Eye (tissue), 1 donor: ENCODE data around the gene GTF2H4.

Experiments used
- DNase-seq: peaks from one replicate; pipeline ENCODE4 v3.0.0-alpha.2; 2015

Gene GTF2H4

DNA sequence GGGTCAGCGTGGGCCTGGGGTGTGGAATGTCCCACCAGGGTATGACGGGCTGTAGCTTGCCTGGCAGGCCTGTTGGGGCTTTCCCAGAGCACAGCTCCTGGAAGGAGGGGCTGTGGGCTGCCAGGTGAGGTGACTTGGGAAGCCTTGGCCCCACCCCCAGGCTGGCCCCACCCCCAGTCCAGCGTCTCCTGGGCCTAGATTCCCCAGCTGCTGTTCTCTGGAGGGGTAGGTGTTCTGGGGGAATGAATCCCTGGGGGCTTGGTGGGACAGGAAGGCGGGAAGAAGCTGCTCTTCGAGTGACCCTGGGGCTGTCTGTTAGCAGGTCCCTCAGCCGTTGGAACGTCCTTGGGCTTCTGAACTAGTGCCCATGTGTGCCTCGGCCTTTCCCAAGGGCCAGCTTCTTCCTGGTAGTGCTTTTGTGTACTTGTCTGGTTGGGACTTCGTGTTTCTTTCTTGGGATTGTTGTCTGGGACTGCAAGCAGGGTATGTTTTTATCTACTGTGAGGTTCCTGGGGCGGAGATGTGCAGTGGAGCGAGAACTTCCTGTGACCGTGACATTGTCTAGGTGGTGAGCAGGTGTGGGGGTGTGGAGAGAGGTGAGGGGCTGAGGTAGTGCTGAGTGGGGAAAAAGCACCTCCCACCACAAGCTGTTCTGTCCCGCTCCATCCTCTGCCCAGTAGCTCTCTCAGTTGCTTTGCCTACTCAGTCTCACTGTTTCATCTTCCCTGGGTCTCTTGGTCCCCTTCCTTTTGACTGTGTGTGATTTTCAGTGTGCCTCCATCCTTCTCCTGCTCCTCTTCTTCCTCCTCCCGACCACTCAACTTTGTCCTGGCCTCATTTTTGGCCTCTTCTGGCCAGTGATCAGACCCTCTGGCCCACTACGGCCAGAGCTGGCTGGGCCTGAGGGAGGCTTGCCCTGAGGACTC lies 25.0 kb upstream of the GTF2H4 start:
- peak; percentile 79 for DNase-seq

DNA sequence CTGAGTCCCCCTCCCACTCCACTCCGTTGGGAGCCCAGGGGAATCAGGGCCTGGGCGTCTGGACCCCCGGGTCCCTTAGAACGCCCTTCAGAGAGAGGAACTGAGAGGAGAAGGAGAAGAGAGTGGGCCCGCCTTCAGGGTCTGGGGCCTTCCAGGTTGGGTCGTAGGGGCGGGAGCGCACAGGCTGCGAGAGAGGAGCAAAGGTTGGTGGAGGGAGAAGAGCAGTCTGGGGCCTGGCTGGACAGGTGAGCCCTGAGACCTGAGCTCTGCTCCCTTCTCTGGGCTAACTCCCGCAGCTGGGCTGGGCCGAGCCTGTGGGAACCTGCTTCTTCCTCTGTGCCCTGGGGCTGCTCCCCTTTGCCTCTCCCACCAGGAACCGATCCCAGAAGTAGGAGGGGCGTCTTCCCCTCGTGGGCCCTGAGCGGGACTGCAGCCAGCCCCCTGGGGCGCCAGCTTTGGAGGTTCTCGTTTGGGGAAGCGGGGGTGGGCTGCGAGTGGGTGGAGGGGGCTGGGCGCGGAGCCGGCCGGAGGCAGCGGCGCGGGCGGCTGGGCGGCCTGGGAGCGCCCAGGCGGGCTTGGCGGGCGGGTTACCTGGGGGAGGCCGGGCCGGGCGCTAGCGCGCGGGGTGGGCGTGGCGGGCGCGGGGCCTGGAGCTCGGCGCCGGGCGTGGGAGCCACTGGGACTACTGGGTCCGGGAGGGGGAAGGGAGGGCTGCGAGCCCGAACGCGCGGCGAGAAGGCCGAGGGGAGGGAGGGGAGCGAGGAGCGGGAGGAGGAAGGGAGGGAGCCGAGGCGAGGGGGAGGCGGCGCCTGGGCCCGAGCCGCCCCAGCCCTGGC lies 24.1 kb upstream of the GTF2H4 start, which contains the start of gene DDR1:
Gene DDR1 (plus strand): TSS at position 835 of the 836 bp plus-strand sequence. CDS start 4,211 bp downstream, outside the sequence.
- peak; percentile 90 for DNase-seq

DNA sequence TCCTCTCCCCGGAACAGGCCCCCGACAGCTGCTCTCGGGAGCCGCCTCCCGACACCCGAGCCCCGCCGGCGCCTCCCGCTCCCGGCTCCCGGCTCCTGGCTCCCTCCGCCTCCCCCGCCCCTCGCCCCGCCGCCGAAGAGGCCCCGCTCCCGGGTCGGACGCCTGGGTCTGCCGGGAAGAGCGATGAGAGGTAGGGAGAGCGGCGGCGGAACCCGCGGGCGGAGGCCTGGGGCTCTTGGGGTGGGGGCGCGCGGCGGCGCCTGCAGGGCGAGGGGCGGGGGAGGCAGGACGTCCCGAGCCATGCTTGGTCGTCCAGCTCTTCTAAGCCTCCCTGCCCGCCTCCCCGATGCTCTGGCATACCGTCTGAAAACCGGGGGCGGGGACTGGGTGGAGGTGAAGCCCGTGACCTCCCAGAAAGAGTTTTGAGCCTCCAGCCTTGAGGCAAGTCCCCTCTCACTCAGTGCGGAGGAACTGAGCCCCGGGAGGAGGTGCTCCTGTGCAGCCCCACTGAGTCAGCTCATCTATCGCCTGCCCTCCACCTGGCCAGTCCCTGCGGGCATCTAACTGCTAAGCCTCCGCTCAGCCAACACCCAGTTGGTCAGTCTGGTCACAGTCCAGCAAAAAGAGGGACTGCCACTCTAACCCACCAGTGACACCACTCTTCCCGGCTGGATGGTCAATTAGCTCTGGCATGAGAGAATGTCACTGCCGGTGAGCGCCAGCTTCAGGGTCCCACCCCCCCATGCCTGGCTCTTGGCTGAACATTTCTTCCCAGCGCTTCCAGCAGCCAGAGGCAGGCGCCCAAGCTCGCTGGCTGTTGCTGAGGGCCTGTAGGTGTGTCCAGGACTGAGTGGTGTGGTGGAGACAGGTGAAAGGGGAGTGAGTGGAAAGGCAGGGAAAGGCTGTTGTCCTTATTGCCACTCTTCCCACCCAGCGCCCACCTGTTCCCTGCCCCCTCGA lies 23.2 kb upstream of the GTF2H4 start:
- DNase-seq: peak; percentile 79

DNA sequence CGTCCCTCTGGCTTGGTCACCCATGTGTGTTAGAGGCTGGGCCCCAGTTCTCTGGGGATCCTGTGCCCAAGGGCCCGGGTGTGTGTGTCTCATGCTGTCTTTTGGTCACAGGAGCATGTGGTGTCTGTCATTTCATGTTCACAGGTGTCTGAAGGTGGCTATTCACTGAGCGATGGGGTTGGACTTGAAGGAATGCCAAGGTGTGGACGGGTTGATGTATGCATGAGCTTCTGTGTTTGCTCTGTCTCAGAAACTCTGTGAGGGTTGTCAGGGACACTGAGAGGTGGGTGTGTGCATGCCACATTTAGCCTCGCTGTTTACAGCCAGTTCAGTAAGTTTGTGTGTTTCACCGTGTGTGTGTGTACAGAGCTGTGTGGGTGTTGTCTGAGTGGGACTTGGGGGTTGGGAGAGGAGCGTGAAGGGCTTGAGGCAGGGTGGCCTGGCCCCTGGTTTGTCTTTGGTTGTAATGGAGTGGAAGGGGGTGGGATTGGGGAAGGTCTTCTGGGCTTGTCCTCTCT lies 22.5 kb upstream of the GTF2H4 start:
- DNase-seq: peak; percentile 59

DNA sequence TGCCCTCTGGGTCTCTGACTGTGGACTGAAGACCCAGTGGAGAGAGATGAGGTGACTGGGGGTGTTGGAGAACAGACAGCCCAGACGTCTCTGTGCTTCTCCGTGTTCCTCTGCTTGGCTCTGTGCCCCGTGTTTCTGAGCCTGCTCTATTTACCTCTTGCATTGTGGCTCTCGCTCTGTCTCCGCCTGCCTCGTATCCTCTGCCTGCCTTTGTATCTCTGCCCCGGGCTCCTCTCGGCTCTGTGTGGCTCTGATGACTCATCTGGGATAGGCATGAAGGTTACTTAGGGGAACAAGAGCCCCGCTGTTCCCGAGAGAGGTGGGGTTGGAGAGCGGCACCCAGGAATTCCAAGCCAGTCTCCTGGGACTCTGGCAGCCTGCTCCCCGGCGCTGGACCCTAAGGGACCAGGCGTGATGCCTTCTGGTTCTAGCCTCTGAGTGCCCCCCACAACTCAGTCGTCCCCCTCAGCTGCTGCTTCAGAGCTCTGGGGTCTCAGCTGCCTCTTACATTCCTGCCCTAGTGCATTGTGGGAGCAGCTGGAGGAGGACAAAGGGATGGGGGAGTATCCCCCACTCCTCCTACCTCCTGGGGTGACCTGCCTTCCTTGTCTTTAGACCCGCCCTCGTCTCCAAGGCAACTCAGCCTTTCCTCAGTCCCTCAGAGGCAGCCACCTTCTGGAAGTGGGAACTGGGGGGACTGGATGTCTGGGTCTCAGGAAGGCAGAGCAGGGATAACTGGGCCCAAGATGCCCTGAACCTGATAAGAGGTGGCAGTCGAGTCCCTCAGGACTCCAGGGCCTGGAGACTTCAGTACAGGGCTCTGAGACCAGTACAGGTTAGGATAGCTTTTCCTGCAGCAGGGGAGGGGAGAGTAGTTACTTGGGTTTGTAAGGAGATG lies 21.8 kb upstream of the GTF2H4 start:
- DNase-seq: peak; percentile 97

DNA sequence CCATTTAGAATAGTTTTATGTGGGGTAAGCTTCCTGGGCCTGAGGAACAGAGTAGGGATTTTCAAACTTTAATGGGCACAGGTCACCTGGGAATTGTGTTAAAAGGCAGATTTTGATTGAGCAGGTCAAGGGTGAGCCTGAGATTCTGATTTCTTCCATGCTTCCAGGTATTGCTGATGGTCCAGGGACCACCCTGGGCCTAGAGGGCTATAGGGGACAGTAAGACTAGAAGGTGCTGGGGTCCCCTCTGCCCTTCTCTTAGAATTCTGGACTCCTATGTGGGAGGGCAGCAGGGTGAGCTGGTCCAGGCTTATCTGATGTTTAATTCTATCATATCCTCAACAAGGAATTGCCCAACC lies 21.1 kb upstream of the GTF2H4 start:
- DNase-seq: no peak

DNA sequence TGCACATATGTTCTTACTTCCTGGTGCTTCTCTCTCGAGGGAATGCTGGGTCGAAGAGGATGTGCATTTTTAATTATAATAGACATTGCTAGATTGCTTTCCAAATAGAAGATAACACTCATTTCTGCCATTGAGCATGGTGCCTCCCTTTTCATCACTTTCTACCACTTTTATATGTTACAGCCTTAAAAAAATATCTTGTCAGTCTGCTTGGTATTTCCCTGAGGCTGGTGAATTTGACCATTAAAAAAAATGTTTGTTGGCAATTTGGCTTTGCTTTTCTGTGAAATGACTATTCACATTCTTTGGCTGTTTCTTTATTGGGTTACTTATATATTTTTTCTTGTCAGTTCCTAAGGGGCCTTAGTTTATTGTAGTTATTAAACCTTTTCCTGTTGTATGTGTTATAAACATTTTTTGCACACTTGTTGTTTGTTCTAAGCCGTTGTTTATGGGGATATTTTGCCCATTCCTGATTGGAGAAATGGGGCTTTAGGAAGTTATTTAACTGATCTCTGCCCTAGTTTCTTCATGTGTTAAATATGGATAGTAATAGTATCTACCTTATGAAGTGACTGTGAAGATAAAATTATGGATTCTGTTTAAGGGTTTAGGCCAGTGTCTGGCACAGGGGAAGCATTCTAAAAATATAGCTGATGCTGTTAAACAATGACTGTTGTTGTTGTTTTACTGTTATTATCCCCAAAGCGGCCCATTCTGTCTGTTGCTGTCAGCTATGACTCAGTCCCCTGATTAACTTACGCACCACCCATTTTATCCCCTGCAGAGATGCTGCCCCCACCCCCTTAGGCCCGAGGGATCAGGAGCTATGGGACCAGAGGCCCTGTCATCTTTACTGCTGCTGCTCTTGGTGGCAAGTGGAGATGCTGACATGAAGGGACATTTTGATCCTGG lies 19.8 kb upstream of the GTF2H4 start:
- DNase-seq: no peak

DNA sequence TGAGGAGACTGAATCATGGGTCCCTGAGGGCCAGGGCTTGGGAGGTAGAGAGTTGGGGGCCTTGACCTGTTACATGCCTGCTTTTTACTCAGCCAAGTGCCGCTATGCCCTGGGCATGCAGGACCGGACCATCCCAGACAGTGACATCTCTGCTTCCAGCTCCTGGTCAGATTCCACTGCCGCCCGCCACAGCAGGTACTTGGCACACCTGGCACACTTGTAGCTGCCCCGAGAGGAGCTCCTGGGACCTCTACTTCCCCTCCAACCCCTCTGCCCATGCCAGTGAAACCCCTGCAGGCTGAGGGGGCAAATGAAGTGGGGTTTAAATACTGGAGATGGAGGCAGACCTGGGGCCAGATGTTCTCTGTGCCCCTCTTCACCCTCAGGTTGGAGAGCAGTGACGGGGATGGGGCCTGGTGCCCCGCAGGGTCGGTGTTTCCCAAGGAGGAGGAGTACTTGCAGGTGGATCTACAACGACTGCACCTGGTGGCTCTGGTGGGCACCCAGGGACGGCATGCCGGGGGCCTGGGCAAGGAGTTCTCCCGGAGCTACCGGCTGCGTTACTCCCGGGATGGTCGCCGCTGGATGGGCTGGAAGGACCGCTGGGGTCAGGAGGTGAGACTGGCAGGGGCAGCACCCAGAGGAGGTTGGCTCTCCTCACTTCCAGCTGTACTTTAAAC lies 19.1 kb upstream of the GTF2H4 start:
- no peak for DNase-seq

DNA sequence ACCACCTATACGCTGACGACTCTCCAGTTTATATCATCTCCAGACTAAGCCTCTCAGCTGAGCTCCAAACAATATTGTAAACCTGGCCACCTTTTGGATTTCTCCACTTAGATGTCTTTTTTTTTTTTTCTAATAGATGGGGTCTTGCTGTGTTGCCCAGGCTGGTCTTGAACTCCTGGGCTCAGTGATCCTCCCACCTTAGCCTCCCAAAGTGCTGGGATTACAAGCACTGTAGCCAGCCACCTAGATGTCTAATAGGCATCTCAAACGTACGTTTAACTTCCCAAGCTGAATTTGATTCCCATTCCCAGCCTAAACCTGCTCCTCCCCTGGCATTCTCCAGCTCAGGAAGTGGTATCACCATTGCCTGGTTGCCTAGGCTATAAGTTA lies 18.5 kb upstream of the GTF2H4 start:
- no peak for DNase-seq

DNA sequence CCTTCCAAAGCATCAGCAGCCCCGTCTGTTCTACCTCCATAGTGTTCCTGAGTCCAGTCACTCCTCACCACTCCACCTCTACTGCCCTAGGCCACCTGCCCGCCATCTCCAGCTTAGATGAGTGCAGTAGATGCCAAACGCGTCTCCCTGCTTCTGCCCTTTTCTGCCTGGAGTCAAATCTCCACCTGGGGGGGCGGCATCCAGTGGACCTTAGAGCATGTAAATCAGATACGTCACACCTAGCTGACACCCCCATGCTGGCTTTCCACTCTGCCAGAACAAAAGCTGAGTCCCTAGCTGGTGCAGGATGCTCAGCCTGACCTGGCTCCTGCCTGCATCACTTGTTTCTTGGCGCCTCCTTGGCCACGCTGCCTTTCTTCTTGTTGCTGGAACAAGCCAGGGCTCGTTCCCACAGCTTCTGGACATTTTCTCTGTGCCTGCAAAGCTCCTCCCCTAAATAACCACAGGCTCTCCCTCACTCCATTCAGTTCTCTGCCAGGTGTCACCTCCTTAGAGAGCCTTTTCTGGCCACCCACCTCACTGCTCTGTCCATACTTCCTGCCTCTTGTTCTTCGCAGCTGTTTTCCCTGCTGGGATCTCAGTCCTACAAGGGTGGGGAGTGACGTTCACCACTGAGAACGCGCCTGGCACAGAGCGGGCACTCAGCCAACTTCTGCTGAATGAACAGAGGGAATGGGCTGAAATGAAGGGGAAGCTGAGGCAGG lies 17.9 kb upstream of the GTF2H4 start:
- no peak for DNase-seq

DNA sequence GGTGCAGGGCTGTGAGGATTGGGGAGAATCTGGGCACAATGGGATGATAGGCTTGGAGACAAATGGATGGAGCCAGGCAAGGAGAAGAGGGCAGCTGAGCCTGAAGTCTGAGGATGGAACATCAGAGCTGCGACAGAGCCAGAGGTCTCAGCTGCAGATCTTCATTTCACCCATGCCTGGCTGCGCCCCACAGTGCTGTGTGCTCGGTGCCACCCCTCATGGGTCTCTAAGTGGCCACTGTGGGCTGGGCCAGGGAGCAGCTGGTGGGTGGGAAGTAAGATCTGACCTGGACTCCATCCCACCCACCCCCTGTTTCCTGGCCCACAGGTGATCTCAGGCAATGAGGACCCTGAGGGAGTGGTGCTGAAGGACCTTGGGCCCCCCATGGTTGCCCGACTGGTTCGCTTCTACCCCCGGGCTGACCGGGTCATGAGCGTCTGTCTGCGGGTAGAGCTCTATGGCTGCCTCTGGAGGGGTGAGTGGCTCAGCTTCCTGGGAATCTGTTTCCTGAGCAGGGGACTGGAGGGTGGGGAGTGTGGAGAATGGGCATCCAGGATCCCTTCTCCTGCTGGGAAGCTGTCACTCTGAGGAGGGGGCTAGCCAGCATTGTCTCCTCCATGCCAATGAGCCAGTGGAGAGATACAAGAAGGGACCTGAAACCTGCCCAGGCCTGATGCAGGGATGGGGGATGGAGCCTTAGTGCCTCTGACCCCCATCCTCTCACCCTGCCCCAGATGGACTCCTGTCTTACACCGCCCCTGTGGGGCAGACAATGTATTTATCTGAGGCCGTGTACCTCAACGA lies 17.2 kb upstream of the GTF2H4 start:
- DNase-seq: no peak

DNA sequence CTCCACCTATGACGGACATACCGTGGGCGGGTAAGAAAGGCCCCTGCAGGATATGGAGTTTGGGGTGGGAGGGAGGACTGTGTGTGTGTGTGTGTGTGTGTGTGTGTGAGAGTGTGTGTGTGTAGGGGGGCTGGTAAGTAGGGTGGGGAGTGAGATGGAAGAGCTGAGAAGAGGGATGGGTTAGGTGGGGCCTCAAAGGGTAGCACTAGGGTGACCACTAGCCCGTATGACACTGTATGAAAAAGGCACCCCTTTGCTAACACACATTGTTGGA lies 16.6 kb upstream of the GTF2H4 start:
- DNase-seq: no peak

DNA sequence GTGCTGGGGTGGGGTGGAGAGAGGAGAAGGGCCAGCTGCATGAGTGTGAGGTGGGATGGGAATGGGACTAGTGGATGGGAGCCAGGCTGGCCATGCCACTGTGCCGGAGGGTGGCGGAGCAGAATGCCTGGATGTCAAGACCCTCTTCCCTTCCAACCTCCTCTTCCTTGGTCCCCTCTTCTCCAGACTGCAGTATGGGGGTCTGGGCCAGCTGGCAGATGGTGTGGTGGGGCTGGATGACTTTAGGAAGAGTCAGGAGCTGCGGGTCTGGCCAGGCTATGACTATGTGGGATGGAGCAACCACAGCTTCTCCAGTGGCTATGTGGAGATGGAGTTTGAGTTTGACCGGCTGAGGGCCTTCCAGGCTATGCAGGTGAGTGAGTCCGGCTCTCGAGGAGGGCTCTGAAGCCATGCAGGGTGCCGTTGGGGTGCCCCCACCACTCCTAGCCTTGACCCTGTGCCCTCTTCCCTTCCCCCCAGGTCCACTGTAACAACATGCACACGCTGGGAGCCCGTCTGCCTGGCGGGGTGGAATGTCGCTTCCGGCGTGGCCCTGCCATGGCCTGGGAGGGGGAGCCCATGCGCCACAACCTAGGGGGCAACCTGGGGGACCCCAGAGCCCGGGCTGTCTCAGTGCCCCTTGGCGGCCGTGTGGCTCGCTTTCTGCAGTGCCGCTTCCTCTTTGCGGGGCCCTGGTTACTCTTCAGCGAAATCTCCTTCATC lies 16.0 kb upstream of the GTF2H4 start:
- no peak for DNase-seq

DNA sequence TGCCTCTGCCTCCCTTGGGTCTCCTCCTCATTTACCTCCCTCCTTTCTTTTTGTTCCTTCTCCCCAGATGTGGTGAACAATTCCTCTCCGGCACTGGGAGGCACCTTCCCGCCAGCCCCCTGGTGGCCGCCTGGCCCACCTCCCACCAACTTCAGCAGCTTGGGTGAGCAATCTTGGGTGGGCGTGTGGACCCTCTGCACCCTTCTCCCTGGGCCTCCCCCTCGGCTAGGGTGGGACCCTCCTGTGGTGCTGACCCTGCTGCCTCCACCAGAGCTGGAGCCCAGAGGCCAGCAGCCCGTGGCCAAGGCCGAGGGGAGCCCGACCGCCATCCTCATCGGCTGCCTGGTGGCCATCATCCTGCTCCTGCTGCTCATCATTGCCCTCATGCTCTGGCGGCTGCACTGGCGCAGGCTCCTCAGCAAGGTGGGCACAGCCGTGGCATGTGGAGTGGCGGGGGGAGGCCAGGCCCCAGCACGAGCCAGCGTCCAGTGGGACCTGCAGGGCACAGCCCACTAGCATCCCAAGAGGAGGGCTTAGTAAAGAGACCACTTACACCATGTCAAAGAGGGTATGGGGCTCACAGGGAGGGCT lies 14.9 kb upstream of the GTF2H4 start:
- DNase-seq: no peak

DNA sequence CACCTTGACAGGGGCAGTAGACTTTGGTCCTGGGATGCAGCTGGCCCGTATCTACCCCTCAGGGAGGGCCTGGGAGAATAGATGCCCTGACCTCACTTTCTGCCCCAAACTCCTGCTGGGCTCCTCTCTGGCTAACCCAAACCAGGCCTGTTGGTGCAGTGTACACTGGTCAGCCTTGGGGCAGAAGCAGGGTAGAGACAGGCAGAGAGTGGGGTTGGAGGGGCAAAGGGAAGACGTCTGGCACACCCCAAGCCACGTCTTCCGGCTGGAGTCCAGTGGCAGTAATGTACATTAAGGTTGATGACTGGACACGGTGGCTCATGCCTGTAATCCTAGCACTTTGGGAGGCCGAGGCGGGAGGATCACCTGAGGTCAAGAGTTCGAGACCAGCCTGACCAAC lies 14.3 kb upstream of the GTF2H4 start:
- DNase-seq: no peak

DNA sequence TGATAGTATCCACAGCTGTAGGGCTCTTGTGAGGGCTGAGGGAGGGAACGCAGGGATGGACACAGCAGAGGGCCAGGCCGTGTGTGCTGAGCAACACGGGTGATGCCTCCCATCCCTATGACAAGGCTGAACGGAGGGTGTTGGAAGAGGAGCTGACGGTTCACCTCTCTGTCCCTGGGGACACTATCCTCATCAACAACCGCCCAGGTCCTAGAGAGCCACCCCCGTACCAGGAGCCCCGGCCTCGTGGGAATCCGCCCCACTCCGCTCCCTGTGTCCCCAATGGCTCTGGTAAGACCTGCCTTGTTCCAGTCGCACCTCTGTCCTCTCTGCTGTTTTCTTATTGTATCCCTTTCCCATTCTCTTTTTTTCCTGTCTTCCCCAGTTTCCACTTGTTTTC lies 13.6 kb upstream of the GTF2H4 start:
- no peak for DNase-seq

DNA sequence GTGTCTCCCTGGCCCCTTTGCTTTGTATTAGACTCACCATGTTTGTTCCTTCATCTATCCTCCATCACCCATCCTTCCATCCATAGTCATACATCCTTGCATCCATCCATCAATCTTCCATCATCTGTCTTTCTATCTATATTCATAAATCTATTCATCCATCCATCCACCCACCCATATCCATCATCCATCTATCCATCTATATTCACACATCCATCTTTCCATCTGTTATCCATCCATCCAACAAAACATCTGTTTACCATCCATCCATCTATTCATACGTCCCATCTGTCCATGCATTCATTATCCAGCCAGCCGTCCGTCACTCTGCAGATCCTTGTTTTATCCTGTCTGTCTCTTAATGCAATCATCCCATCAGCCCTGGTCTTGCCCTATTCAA lies 13.1 kb upstream of the GTF2H4 start:
- no peak for DNase-seq
